HPDE6-E6E7 (cell line): ENCODE results near the gene ZMYM4.
"Not testable (repeated sequence)": the region's sequence is repeated elsewhere in the genome, so short reads cannot be mapped to it uniquely, and the experiment has no call there.

Experiments
- DNase-seq: peaks from one replicate; pipeline ENCODE4 v3.0.0; 2011; ENCODE audit warnings: missing footprints; ENCODE audit errors: extremely low spot score

ZMYM4 gene

DNA sequence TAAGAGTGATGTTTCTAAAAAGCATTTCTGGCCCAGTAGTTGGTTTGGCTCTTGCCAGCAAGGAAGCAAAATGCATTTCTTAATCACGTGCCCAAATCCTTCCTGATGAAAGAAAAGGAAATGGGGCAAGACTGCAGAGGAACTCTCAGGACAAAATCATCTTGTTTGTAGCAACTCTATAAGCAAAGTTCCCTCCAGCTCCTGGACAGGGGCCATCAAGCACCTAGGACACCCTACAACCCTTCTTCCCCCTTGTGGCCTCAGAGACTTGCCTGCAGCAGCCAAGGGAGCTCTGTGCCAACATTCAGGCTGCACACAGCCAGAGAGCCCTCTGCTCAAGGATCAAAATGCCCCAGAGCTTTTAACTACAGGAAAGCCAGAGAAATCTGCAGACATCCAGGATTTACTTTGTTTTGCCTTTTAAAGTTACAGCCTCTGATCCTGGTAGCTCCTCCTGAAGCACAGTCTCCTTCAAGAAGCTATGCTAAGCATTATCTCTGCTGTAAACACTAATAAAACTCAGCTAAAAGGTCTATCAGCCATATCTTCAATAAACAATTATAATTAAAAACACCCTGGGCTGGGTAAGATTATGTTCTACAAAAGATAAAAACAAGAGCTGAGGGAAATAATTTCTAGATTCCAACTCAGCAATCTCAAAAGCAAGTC lies 183.7 kb downstream of the ZMYM4 start:
- DNase-seq, result no peak

DNA sequence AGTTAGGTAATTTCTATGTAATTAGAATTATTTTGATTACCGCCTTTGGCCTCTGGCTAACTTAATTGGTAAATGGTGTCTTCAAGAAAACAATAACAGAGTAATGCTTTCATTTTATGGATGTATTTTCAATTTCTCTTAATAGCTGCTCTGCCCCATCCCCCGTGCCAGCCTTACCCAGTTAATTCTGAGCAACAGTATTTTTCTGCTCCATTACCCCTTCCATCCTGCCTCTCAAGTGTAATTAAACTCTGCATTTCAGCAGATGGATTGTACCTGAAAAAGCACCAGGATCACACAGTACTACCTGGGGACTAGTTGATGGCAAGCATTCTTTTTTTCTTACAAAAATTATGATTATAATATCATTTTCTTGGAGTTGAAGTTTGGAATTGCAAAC lies 184.5 kb downstream of the ZMYM4 start:
- no peak for DNase-seq

DNA sequence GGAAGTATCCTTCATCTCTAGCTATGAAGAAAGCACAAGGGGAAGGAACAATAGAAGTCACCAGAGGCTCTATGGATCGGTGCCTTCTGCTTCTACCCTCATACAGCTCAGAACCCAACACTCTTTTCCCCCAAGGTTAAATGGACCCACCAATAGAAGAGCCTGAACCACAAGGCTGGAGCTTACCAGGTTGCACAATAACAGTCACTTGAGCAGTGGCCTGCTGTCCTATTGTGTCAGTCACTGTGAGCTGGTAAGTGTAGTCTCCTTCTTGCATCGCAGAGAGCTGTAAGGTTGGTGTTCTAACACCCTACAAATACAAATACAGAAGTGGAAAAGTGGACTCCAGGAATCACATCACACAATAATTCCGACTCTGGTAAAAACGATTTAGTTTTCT lies 185.7 kb downstream of the ZMYM4 start:
- DNase-seq, result no peak

DNA sequence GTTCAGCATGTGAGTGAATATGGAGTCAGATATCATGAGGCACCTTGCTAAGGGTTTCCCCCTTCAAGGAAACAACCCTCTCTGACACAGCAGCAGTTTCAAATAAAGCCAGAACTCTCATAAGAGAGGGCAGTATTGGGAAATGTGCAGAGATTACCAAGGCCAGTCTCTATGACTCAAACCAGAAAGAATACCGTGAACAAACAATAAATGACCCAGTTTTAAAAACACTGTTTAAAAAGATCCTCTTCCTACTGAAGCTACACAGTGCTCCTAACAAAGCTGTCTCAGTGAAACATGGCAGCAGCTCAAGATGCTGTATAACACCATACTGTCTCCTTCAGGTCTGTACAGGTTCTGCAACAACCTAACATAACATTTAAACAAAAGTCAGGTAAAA lies 186.1 kb downstream of the ZMYM4 start:
- DNase-seq, result no peak

DNA sequence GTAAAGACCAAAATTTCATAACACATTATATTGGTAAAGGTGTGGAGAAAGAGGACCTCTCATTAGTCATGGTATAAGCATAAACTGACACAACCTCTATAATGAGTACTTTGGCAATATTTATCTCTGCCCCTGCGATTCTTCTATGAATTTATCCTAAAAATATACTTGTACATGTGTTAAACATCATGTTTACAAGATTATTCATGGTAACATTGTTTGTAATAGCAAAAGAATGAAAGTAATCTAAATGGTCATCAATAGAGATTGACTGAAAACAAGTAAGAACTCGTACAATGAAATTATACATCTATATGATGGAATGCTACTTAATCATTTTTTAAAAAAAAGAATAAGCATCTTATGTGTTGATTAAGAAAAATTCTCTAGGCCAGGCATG lies 192.3 kb downstream of the ZMYM4 start:
- DNase-seq, result no peak

DNA sequence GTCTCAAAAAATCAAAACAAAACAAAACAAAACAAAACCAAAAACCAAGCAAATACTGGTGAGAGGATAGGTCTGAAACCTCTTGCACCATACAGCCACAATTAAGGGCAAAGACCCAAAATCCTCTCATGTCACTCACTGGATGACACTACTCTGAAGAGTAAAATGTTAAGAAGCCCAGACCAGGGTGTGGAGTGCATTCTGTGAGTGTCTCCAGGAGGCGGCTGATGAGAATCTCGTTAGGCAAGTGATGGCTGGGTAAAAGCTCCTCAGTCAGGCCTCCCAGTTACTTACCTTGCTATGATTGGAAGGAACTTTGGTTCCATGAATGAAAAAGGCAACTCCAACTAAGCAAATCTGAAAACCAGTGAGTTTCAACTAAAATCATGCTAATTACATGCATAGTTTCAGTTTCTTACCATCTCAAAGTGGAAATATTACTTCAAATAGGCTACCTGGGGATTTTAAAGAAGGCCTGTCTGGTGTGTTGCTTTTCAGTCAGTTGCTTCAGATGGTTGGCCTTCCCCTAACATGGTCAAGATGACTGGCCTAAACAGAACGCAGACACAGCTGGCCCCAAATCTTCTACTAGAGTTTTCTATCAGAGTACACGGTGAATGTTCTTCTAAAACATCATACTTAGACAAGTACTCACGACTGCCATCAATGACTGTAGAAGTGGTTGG lies 193.6 kb downstream of the ZMYM4 start:
- no peak for DNase-seq

DNA sequence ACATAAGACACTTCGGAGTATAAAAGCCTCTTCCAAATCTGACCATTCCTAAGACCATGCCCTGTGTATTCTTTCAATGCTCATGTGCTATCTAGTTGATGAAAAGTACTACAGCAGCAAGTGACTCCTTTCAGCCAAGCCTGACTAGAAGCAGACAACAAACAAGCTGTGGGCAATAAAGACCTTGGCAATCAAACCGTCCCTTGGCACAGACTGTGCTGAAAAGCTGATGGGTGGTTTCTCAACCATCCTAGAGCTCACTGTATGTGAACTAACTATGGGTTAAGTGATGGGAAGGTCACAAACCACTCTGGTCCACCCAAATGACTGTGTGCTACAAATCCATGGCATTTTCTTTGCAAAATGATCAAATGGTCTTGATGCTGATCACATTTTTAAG lies 194.7 kb downstream of the ZMYM4 start:
- no peak for DNase-seq

DNA sequence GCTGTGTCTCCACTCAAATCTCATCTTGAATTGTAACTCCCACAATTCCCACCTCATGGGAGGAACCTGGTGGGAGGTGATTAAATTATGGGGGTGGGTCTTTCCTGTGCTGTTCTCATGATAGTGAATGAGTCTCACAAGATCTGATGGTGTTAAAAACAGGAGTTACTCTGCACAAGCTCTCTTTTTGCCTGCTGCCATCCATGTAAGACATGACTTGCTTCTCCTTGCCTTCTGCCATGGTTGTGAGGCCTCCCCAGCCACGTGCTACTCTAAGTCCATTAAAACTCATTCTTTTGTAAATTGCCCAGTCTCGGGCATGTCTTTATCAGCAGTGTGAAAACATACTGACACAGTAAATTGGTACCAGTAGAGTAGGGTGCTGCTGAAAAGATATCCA lies 195.2 kb downstream of the ZMYM4 start:
- not testable (repeated sequence) for DNase-seq

DNA sequence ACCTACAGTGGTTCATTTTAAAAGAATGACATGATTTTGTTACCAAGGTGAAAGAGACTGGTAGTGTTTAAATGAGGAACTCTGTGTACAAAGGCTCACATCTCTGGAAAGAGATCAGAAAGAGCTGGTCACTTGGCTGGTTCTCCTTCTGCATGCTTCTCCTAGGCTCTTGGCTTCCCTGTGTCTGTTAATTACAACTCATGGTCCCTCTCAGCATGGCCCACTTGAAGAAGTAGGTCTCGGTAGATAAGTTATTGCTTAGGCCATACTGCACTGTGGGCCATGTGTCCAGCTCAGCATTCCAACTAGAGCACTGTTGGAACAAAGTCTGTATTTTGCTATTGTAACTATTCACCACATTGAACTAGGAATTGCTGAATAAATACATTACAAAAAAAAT lies 197.6 kb downstream of the ZMYM4 start:
- DNase-seq, result no peak

DNA sequence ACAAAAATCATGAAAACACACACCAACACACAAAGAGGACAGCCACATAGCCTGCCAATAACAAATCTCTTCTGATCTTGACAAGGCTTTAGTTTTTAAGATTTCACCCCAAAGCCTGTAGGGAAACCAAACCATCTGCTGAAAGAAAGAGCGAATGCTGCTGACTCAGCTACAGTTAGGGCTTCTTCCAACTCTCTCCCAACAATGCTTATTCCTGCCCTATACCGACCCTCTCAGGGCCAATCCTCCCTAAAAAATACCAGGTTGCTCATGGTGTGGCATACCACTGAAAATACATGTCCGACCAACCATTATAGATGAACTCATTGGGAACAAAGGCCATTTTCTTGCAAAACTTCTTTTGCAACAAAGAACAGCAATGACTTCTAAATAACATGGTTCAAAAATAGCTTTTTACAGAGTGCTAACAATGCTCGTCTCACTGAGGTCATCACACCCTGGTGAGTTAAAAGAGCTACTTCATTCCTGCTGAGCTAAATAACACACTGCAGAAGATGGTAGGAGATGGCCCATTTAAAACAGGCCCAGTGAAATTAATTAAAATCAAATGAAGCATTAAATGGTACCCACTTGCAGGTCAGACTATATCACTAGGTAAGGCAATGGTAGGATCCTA lies 202.6 kb downstream of the ZMYM4 start:
- no peak for DNase-seq
